Activated naive CD8-positive, alpha-beta T cell (primary cell): ENCODE results near the gene UBE2QL1.
"Not testable (repeated sequence)": the region's sequence is repeated elsewhere in the genome, so short reads cannot be mapped to it uniquely, and the experiment has no call there.

Source experiments
- H3K27ac Mint-ChIP-seq: one replicate; pipeline ENCODE4 v1.8.0; 2021; ENCODE audit warnings: mixed read lengths
- H3K27me3 Mint-ChIP-seq: one replicate; pipeline ENCODE4 v1.8.0; 2021; ENCODE audit warnings: mixed read lengths
- H3K36me3 Mint-ChIP-seq: one replicate; pipeline ENCODE4 v1.8.0; 2021; ENCODE audit warnings: mixed read lengths
- H3K4me1 Mint-ChIP-seq: one replicate; pipeline ENCODE4 v1.8.0; 2021; ENCODE audit warnings: low read depth, mixed read lengths
- H3K4me3 Mint-ChIP-seq: one replicate; pipeline ENCODE4 v1.8.0; 2021; ENCODE audit warnings: mild to moderate bottlenecking, mixed read lengths
- H3K9me3 Mint-ChIP-seq: one replicate; pipeline ENCODE4 v1.8.0; 2021; ENCODE audit warnings: low read depth, mixed read lengths

The UBE2QL1 gene

DNA sequence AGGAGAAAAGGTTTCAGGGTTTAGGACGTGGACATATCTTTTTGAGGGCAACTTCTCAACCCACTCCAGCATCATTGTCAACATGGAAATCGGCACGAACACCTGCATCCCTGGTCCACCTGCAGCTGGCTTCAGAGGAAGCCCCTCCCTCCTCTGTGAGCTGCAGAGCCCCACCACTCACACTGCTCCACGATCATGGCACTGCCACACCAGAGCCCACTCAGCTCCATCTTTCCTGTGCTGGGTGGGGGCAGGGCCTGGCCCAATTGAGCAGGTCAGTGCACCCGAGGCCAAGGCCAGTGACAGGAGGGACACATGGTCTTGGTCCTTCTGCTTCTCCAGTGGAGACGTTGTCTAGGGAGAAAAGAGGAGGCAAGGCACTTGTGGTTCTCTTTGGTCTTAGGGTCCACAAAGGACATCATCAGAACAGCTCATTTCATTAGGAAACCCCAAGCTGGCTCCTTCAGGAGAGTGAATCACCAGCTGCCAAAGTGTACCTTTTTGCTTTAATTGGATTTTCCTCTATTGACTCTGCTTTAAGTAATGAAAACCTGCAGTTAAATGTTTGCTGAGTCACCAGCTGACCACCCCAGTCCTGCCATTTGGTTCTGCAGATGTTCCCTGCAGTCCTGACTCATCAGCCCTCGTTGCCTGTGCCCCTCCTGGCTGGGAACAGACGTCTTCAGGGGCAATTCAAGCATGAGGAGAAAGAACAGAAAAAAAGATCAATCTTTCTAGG, 56.2 kb downstream of the UBE2QL1 start:
- H3K27ac Mint-ChIP-seq, result no peak overlapping the region
- H3K4me1 Mint-ChIP-seq, result no peaks in the 10 kb centered on the region
- no peak overlapping the region for H3K4me3 Mint-ChIP-seq
- H3K9me3 Mint-ChIP-seq, result no peaks in the 10 kb centered on the region
- H3K36me3 Mint-ChIP-seq, result no peaks in the 10 kb centered on the region
- H3K27me3 Mint-ChIP-seq, result peaks cover 10% of the 10 kb centered on the region

GRCh38 chr5:6505416-6505755, 56.7 kb downstream of the UBE2QL1 start:
- no peaks in the 10 kb centered on the region for H3K9me3 Mint-ChIP-seq
- no peaks in the 10 kb centered on the region for H3K4me1 Mint-ChIP-seq
- peaks cover 10% of the 10 kb centered on the region for H3K27me3 Mint-ChIP-seq
- H3K27ac Mint-ChIP-seq, result no peak overlapping the region
- H3K36me3 Mint-ChIP-seq, result no peaks in the 10 kb centered on the region
- no peak overlapping the region for H3K4me3 Mint-ChIP-seq

GRCh38 chr5:6505783-6506557, 57.3 kb downstream of the UBE2QL1 start:
- no peaks in the 10 kb centered on the region for H3K36me3 Mint-ChIP-seq
- H3K27ac Mint-ChIP-seq, result no peak overlapping the region
- H3K27me3 Mint-ChIP-seq, result peaks cover 10% of the 10 kb centered on the region
- H3K9me3 Mint-ChIP-seq, result no peaks in the 10 kb centered on the region
- H3K4me3 Mint-ChIP-seq, result no peak overlapping the region
- H3K4me1 Mint-ChIP-seq, result no peaks in the 10 kb centered on the region

DNA sequence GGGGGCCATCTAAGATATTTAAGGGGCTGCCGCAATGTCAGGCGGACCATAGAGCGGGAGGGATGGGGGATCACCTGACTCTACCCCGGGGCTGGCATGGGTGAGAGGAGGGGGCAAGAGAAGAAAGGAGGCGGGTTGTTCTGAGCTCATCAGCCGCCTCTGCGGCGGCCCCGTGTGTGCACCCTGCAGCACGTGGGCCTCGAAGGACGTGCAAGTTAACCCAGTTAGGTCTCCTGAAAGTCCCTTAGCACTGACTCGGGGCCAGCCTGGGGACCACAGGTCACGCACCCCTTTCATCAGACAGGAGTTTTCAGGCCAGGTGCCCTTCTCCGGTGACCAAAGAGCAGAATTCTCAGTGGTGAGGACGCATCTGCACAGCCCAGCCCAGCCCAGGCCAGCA, 58.0 kb downstream of the UBE2QL1 start:
- Mint-ChIP-seq H3K27me3 (peaks cover 9% of the 10 kb centered on the region), H3K36me3 (no peaks in the 10 kb centered on the region), H3K9me3 (no peaks in the 10 kb centered on the region), H3K4me1 (no peaks in the 10 kb centered on the region), H3K4me3 (no peak overlapping the region), H3K27ac (no peak overlapping the region)

- Mint-ChIP-seq H3K4me3 (no peak overlapping the region), H3K36me3 (no peaks in the 10 kb centered on the region), H3K27ac (no peak overlapping the region), H3K4me1 (no peaks in the 10 kb centered on the region), H3K9me3 (no peaks in the 10 kb centered on the region), H3K27me3 (peaks cover 6% of the 10 kb centered on the region)
Measured at GRCh38 chr5:6508931-6509330, 60.3 kb downstream of the UBE2QL1 start.

- Mint-ChIP-seq H3K4me1 (no peaks in the 10 kb centered on the region), H3K27ac (no peak overlapping the region), H3K36me3 (no peaks in the 10 kb centered on the region), H3K9me3 (no peaks in the 10 kb centered on the region), H3K27me3 (peaks cover 5% of the 10 kb centered on the region), H3K4me3 (no peak overlapping the region)
Measured at GRCh38 chr5:6510132-6510531, 61.5 kb downstream of the UBE2QL1 start.

DNA sequence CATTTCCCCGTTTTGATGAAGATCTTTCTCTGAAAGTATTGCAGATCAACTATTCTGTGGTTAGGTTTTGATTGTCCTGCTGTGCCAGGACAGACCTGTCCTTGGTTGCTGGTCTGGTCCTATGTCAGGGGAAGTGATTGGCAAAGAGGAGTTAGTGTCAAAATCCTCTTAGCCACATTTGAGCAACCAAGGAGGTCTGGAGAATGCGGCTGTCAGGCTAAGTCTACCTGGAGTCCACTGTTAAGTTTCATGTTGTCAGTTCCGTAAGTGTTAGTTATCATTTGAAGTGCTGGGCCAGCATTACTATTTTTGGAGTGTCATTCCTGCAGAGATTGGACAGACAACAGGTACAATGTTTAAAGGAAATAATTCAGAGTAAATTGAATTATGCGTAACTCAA, 62.3 kb downstream of the UBE2QL1 start:
- no peaks in the 10 kb centered on the region for H3K9me3 Mint-ChIP-seq
- H3K27me3 Mint-ChIP-seq, result peaks cover 1% of the 10 kb centered on the region
- H3K4me1 Mint-ChIP-seq, result no peaks in the 10 kb centered on the region
- H3K4me3 Mint-ChIP-seq, result no peak overlapping the region
- no peak overlapping the region for H3K27ac Mint-ChIP-seq
- H3K36me3 Mint-ChIP-seq, result no peaks in the 10 kb centered on the region

DNA sequence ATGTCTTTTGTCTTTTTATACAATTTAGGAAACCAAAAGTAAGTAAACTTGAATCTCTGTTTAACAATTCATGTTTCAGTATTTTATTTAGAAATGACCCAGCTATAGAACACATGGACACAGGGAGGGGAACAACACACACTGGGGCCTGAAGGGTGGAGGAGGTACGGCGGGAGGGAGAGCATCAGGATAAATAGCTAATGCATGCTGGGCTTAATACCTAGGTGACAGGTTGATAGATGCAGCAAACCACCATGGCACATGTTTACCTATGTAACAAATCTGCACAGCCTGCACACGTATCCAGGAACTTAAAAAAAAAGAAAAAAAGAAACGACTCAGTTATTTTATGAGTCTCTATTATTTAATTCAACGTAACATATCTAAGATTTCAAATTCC, 67.2 kb downstream of the UBE2QL1 start:
- H3K27me3 Mint-ChIP-seq, H3K4me3 Mint-ChIP-seq, H3K27ac Mint-ChIP-seq, H3K9me3 Mint-ChIP-seq, H3K36me3 Mint-ChIP-seq, H3K4me1 Mint-ChIP-seq: not testable (repeated sequence)

- H3K4me1 Mint-ChIP-seq, result no peaks in the 10 kb centered on the region
- H3K9me3 Mint-ChIP-seq, result no peaks in the 10 kb centered on the region
- no peak overlapping the region for H3K4me3 Mint-ChIP-seq
- H3K27ac Mint-ChIP-seq, result no peak overlapping the region
- H3K36me3 Mint-ChIP-seq, result no peaks in the 10 kb centered on the region
- no peaks in the 10 kb centered on the region for H3K27me3 Mint-ChIP-seq
Measured at GRCh38 chr5:6516823-6517222, 68.2 kb downstream of the UBE2QL1 start.

GRCh38 chr5:6517510-6517909, 68.9 kb downstream of the UBE2QL1 start:
- Mint-ChIP-seq H3K36me3 (no peaks in the 10 kb centered on the region), H3K27ac (no peak overlapping the region), H3K9me3 (no peaks in the 10 kb centered on the region), H3K4me1 (no peaks in the 10 kb centered on the region), H3K4me3 (no peak overlapping the region), H3K27me3 (no peaks in the 10 kb centered on the region)

GRCh38 chr5:6518298-6519057, 69.8 kb downstream of the UBE2QL1 start:
- Mint-ChIP-seq H3K27ac (no peak overlapping the region), H3K4me1 (no peaks in the 10 kb centered on the region), H3K4me3 (no peak overlapping the region), H3K9me3 (no peaks in the 10 kb centered on the region), H3K36me3 (no peaks in the 10 kb centered on the region), H3K27me3 (no peaks in the 10 kb centered on the region)

DNA sequence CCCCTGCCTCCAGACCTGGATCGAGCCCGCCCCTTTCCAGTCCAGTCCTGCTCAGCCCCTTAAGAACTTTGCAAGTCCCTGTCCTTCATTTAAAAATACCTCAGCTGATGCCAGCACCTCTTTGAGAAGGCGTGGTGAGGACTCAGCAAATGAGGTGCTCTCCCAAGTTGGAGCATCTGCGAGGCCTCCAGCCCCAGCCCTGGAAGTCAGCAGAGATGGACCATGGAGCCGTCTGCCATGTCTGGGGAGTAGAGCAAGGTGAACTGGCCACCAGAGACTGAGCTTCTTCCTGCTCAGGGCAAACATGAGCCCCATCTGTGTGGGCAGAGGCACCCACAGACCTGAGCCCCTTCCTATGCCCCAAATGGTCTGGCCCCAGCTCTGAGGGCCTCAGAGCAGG, 71.5 kb downstream of the UBE2QL1 start:
- no peaks in the 10 kb centered on the region for H3K36me3 Mint-ChIP-seq
- H3K4me1 Mint-ChIP-seq, result no peaks in the 10 kb centered on the region
- peaks cover 2% of the 10 kb centered on the region for H3K27me3 Mint-ChIP-seq
- H3K27ac Mint-ChIP-seq, result no peak overlapping the region
- no peaks in the 10 kb centered on the region for H3K9me3 Mint-ChIP-seq
- H3K4me3 Mint-ChIP-seq, result no peak overlapping the region

GRCh38 chr5:6522331-6522730, 73.7 kb downstream of the UBE2QL1 start:
- Mint-ChIP-seq H3K4me3 (no peak overlapping the region), H3K27me3 (peaks cover 2% of the 10 kb centered on the region), H3K4me1 (no peaks in the 10 kb centered on the region)

DNA sequence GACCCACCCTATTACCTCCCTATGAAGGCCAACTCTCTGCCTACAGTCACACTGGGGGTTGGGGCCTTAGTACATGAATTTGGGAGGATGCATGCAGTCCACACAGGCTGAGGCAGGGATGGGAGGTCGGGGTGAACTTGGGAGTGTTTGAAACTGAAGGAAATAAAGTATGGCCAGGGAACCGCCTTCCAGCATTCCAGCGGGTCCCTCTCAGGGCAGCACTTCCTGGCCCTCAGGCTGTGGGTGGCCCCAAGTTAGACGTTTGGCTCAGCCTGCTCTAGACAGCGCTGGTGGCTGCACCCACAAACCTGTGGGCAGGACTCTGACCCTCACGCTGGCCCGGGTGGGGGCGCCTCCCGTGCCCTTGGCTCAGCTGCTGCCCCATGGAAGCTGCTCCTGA, 74.3 kb downstream of the UBE2QL1 start:
- H3K36me3 Mint-ChIP-seq, result no peaks in the 10 kb centered on the region
- H3K4me1 Mint-ChIP-seq, result no peaks in the 10 kb centered on the region
- no peak overlapping the region for H3K27ac Mint-ChIP-seq
- peaks cover 2% of the 10 kb centered on the region for H3K27me3 Mint-ChIP-seq
- no peaks in the 10 kb centered on the region for H3K9me3 Mint-ChIP-seq
- no peak overlapping the region for H3K4me3 Mint-ChIP-seq

More at GRCh38 chr5:6522331-6522730, 73.7 kb downstream of the UBE2QL1 start:
- Mint-ChIP-seq H3K36me3 (no peaks in the 10 kb centered on the region), H3K9me3 (no peaks in the 10 kb centered on the region), H3K27ac (no peak overlapping the region)

DNA sequence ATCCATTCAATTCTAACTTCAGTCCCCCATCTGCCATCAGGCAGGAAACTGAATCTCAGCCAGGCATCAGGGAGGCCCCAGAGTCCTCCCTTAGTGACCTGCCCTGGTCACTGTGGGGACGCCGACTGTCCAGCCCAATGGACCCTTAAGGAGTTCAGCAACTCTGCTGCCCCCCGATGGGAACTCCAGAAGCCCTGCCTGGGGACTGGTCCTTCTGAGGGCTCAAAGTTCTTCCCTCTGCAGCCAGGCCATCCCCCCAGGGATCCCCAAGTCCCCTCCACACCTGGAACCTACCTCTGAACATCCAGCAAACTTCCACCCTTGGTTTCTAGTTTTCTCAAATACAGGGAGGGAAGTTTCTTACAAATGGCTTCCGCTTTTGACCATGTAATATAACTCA, 76.8 kb downstream of the UBE2QL1 start:
- no peak overlapping the region for H3K27ac Mint-ChIP-seq
- no peaks in the 10 kb centered on the region for H3K4me1 Mint-ChIP-seq
- no peaks in the 10 kb centered on the region for H3K9me3 Mint-ChIP-seq
- no peak overlapping the region for H3K4me3 Mint-ChIP-seq
- peaks cover 4% of the 10 kb centered on the region for H3K27me3 Mint-ChIP-seq
- H3K36me3 Mint-ChIP-seq, result no peaks in the 10 kb centered on the region
